Activated CD4-positive, alpha-beta T cell treated with anti-CD3 and anti-CD28 coated beads for 48 hours (primary cell): ENCODE results near the gene TGFBR1.

ENCODE experiments used
- DNase-seq: peaks from one replicate; pipeline ENCODE4 v3.0.0-alpha.2; 2020

TGFBR1 gene

GRCh38 chr9:99172124-99173091 lies 67.5 kb downstream of the TGFBR1 start:
- no peak for DNase-seq

GRCh38 chr9:99173570-99174504 lies 68.9 kb downstream of the TGFBR1 start:
- DNase-seq = no peak

GRCh38 chr9:99176527-99177013 lies 71.7 kb downstream of the TGFBR1 start:
- no peak for DNase-seq

GRCh38 chr9:99177576-99178366 lies 72.9 kb downstream of the TGFBR1 start:
- DNase-seq = no peak

- no peak for DNase-seq
These were observed 74.3 kb downstream of the TGFBR1 start for GRCh38 chr9:99178912-99179872.

- DNase-seq = no peak
These were observed 75.3 kb downstream of the TGFBR1 start for GRCh38 chr9:99180199-99180598.

GRCh38 chr9:99180662-99181061 lies 75.7 kb downstream of the TGFBR1 start:
- no peak for DNase-seq

- no peak for DNase-seq
These were observed 76.3 kb downstream of the TGFBR1 start for GRCh38 chr9:99181206-99181605.

GRCh38 chr9:99181621-99182020 lies 76.7 kb downstream of the TGFBR1 start:
- peak; percentile 16 for DNase-seq

- no peak for DNase-seq
These were observed 77.4 kb downstream of the TGFBR1 start for GRCh38 chr9:99182356-99182755.

- DNase-seq = no peak
These were observed 78.7 kb downstream of the TGFBR1 start for GRCh38 chr9:99183616-99184015.

- DNase-seq = no peak
These were observed 79.2 kb downstream of the TGFBR1 start for GRCh38 chr9:99184110-99184474.

- peak; percentile 82 for DNase-seq
These were observed 79.8 kb downstream of the TGFBR1 start for GRCh38 chr9:99184475-99185347.

GRCh38 chr9:99185348-99185632 lies 80.4 kb downstream of the TGFBR1 start:
- DNase-seq = no peak

GRCh38 chr9:99185934-99186333 lies 81.0 kb downstream of the TGFBR1 start:
- DNase-seq = no peak

GRCh38 chr9:99187311-99187710 lies 82.4 kb downstream of the TGFBR1 start:
- no peak for DNase-seq

GRCh38 chr9:99189186-99189585 lies 84.3 kb downstream of the TGFBR1 start:
- no peak for DNase-seq

- DNase-seq = no peak
These were observed 85.1 kb downstream of the TGFBR1 start for GRCh38 chr9:99189887-99190596.

- no peak for DNase-seq
These were observed 85.8 kb downstream of the TGFBR1 start for GRCh38 chr9:99190597-99191283.
